ENCODE measurements around the gene TMEM164. TPM values are rescaled to one million over a fixed set of nuclear protein-coding genes. Genes with fewer than 3 reads are reported as not detected.

Gene TMEM164
- total RNA-seq, 2 donors from 2014 or later: 45.5 to 445 TPM

DNA sequence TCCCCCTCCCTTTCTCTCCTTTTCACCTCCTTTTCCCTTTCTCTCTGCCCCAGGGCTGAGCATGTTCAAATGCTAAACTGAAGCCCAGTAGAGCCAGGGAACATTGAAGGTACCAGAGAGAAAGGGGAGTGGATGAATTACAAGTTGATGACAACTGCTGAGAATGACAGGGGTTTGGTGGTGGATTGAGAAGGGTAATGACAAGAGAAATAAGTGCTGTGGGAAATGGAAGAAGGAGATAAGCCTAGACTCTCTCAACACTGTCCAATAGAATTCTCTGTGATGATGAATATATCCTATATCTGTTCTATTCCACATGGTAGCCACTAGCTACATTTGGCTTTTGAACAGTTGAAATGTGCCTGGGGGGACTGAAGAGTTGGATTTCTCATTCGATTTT lies 154.5 kb downstream of the TMEM164 start:
- WGBS: 100% methylated on average over 1 of the region's 1 CpG
- no peak overlapping the region for H3K27ac ChIP-seq
- TF ChIP-seq POLR2A (IDR thresholded peaks at IDR 0.05): no peak
- TF ChIP-seq, protein P1, sequence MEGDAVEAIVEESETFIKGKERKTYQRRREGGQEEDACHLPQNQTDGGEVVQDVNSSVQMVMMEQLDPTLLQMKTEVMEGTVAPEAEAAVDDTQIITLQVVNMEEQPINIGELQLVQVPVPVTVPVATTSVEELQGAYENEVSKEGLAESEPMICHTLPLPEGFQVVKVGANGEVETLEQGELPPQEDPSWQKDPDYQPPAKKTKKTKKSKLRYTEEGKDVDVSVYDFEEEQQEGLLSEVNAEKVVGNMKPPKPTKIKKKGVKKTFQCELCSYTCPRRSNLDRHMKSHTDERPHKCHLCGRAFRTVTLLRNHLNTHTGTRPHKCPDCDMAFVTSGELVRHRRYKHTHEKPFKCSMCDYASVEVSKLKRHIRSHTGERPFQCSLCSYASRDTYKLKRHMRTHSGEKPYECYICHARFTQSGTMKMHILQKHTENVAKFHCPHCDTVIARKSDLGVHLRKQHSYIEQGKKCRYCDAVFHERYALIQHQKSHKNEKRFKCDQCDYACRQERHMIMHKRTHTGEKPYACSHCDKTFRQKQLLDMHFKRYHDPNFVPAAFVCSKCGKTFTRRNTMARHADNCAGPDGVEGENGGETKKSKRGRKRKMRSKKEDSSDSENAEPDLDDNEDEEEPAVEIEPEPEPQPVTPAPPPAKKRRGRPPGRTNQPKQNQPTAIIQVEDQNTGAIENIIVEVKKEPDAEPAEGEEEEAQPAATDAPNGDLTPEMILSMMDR (IDR thresholded peaks at IDR 0.05): no peak
- TF ChIP-seq POLR2AphosphoS5 (IDR thresholded peaks at IDR 0.05): no peak
- intact Hi-C loops (cut with DNase I): no loop called here
- no peaks in the 10 kb centered on the region for H3K27me3 ChIP-seq (replicated peaks; ENCODE audit: insufficient read depth)
- no peak overlapping the region for H3K4me3 ChIP-seq
- no peak for DNase-seq (ENCODE audit: low spot score)
- no peaks in the 10 kb centered on the region for H3K9me3 ChIP-seq
- no peaks in the 10 kb centered on the region for H3K4me1 ChIP-seq (replicated peaks)
- no peaks in the 10 kb centered on the region for H3K36me3 ChIP-seq

DNA sequence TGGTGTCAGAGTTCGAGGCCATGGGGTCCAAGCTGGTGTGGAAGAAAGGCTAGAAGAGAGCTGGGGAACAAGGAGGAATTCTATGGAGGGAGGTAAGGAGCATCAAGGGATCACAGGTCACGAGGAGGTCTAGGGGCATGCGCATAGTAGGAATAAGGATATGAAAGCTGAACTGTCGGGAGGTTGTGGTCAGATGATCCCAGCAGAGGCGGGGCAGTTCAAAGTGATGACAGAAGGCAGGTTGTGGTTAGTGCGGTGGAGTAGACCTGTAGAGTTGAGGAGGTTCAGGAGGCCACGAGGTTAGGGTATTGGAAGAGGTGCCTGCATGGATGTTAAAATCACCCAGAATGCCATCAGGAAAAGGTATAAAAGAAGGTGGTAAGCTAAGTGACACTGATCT lies 156.3 kb downstream of the TMEM164 start:
- no peak overlapping the region for H3K4me3 ChIP-seq
- no peaks in the 10 kb centered on the region for H3K27me3 ChIP-seq (replicated peaks; ENCODE audit: insufficient read depth)
- no peaks in the 10 kb centered on the region for H3K36me3 ChIP-seq
- DNase-seq (ENCODE audit: low spot score): no peak
- TF ChIP-seq POLR2AphosphoS5 (IDR thresholded peaks at IDR 0.05): no peak
- TF ChIP-seq, protein P1 (IDR thresholded peaks at IDR 0.05): no peak
- TF ChIP-seq POLR2A (IDR thresholded peaks at IDR 0.05): no peak
- H3K9me3 ChIP-seq: no peaks in the 10 kb centered on the region
- 87% methylated on average over 7 of the region's 7 CpGs for WGBS
- no peaks in the 10 kb centered on the region for H3K4me1 ChIP-seq (replicated peaks)
- H3K27ac ChIP-seq: no peak overlapping the region
- intact Hi-C loops (cut with DNase I): no loop called here

DNA sequence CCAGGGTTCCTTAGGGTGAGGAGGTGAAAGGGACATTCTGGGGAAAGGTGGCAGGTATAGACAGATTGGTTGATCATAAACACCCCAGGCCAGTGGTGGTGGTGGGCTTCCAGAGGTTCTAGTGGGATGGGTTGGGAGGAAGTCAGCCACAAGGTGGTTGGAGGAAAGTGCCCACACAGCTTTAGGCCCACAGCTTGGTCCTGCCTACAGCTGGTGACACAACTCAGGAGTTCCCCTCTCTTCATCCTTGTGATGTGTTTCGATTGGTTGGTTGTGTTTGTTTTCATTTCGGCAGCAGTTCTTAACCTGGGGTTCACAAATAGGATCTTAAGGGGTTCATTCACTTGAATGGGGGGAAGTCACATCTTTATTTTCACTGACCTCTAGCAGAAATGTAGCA lies 157.0 kb downstream of the TMEM164 start:
- intact Hi-C loops (cut with DNase I): loop anchor here (5.0 kb wide), 1 partner anchor 252 kb away; no protein-coding TSS in a partner anchor
- H3K27me3 ChIP-seq (replicated peaks; ENCODE audit: insufficient read depth): no peaks in the 10 kb centered on the region
- H3K4me3 ChIP-seq: no peak overlapping the region
- TF ChIP-seq POLR2A (IDR thresholded peaks at IDR 0.05) (no peak), POLR2AphosphoS5 (IDR thresholded peaks at IDR 0.05) (no peak)
- TF ChIP-seq, protein P1 (IDR thresholded peaks at IDR 0.05): no peak
- DNase-seq (ENCODE audit: low spot score): no peak
- 62% methylated on average over 2 of the region's 2 CpGs for WGBS
- no peak overlapping the region for H3K27ac ChIP-seq
- H3K36me3 ChIP-seq: no peaks in the 10 kb centered on the region
- H3K9me3 ChIP-seq: no peaks in the 10 kb centered on the region
- no peaks in the 10 kb centered on the region for H3K4me1 ChIP-seq (replicated peaks)

DNA sequence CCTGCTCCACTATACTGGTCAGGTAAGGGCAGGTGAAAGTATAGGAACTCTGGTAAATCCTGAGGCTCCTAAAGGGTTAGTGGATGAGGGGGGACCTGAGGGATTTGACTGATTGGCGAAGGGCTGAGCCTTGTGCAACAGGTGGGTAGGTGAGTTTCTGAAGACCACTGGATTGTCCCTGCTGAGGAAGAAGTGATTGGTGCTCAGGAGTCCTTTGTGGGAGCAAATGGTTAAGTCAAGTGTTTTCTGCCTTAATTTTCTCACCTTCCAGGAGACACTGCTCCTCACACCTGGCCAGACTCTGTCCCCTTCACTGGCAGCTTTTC lies 158.4 kb downstream of the TMEM164 start:
- Histone ChIP-seq H3K9me3 (no peaks in the 10 kb centered on the region), H3K27ac (no peak overlapping the region), H3K36me3 (no peaks in the 10 kb centered on the region), H3K4me1 (replicated peaks) (no peaks in the 10 kb centered on the region), H3K4me3 (no peak overlapping the region), H3K27me3 (replicated peaks; ENCODE audit: insufficient read depth) (no peaks in the 10 kb centered on the region)
- DNase-seq (ENCODE audit: low spot score): no peak
- no peak for TF ChIP-seq POLR2AphosphoS5 (IDR thresholded peaks at IDR 0.05)
- TF ChIP-seq POLR2A (IDR thresholded peaks at IDR 0.05): no peak
- TF ChIP-seq, protein P1 (IDR thresholded peaks at IDR 0.05): no peak
- intact Hi-C loops (cut with DNase I): loop anchor here (5.0 kb wide), 1 partner anchor 251 kb away; no protein-coding TSS in a partner anchor
- no CpG with 5 or more reads among the region's 1 CpG for WGBS

DNA sequence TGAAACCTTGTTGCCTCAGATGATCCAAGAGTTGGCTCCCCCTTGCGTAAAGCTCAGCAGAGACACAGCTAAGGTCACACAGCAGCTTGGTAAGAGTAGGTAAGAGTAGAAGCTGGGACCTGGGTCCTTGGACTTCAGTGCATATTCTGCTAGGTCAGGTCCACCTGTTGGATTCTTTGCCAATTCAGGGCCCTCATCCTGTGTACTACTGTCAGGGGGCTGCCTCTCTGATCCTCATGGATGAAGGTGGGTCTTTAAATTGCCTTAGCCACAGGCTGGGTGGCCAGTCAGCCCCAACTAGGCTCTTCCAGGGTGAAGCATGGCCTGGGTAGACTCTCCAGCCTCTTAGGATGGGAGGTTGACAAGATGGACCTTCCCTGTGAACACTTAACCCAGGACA lies 159.2 kb downstream of the TMEM164 start:
- TF ChIP-seq, protein P1 (IDR thresholded peaks at IDR 0.05): no peak
- TF ChIP-seq POLR2AphosphoS5 (IDR thresholded peaks at IDR 0.05): no peak
- no peak for TF ChIP-seq POLR2A (IDR thresholded peaks at IDR 0.05)
- Histone ChIP-seq H3K4me3 (no peak overlapping the region), H3K36me3 (no peaks in the 10 kb centered on the region), H3K4me1 (replicated peaks) (no peaks in the 10 kb centered on the region), H3K9me3 (no peaks in the 10 kb centered on the region), H3K27ac (no peak overlapping the region), H3K27me3 (replicated peaks; ENCODE audit: insufficient read depth) (no peaks in the 10 kb centered on the region)
- no peak for DNase-seq (ENCODE audit: low spot score)
- 100% methylated on average over 1 of the region's 1 CpG for WGBS
- intact Hi-C loops (cut with DNase I): loop anchor here (5.0 kb wide), 1 partner anchor 250 kb away; no protein-coding TSS in a partner anchor
